ENCODE results near the gene C2orf76. TPM values are rescaled to one million over a fixed set of nuclear protein-coding genes. Genes with fewer than 3 reads are reported as not detected.

C2orf76 gene
- total and polyA plus RNA-seq, 2 of the 4 experiments (the other 2 are of a cell fraction): 10.6 to 12.6 TPM

- WGBS, 2 experiments (ENCODE audit: extremely low coverage in 2 of 2, insufficient read length in 1 of 2): no CpG with 5 or more reads among the region's 2 CpGs
- DNase-seq (no peak), ATAC-seq (ENCODE audit: low read depth) (no peak)
- H3K4me2 ChIP-seq (ENCODE audit: low read depth, low read length): no peak overlapping the region
- peak overlapping the region; percentile 19 for H3K23ac ChIP-seq (ENCODE audit: low read depth, low read length)
- H4K91ac ChIP-seq (ENCODE audit: insufficient read depth, low read depth, low read length): peak overlapping the region; percentile 64
- peak overlapping the region; percentile 3; the same call in 1 of the 2 replicates for H3K27ac ChIP-seq (ENCODE audit: insufficient read depth, low read length)
- H2BK20ac ChIP-seq (ENCODE audit: low read depth, low read length): peak overlapping the region; percentile 73; the same call in 1 of the 2 replicates
- TF ChIP-seq FOS (IDR thresholded peaks at IDR 0.05; ENCODE audit: low read depth, low read length) (no peak), POLR2A (IDR thresholded peaks at IDR 0.05; ENCODE audit: low read depth, low read length) (no peak), MXI1 (IDR thresholded peaks at IDR 0.05; ENCODE audit: borderline replicate concordance, low read depth, low read length) (no peak)
- H2BK5ac ChIP-seq (ENCODE audit: low read depth, low read length, poor library complexity, severe bottlenecking): peak overlapping the region; percentile 68
- dilution Hi-C loops (cut with HindIII; ENCODE audit: low sequenced_read_pairs, unreplicated experiment) (no loop called here), in situ Hi-C loops (cut with MboI; ENCODE audit: low sequenced_read_pairs) (loop anchor here (25.0 kb wide), 1 partner anchor 94 kb away; the partner anchor contains the start of gene C1QL2), intact Hi-C loops (cut with micrococcal nuclease) (loop anchor here (2.0 kb wide), 1 partner anchor 32 kb away; no protein-coding TSS in a partner anchor)
- H3K4me1 ChIP-seq (ENCODE audit: control insufficient read depth, insufficient read depth, low read length): peaks cover 31% of the 10 kb centered on the region
- H2BK15ac ChIP-seq (ENCODE audit: low read depth, low read length): peak overlapping the region; percentile 6; the same call in 1 of the 3 replicates
- no peaks in the 10 kb centered on the region for H3K27me3 ChIP-seq (ENCODE audit: control insufficient read depth, insufficient read depth, low read length)
- peaks cover 8% of the 10 kb centered on the region; the same call in 1 of the 2 replicates for H4K20me1 ChIP-seq (ENCODE audit: insufficient read depth, low read length)
- H3K4ac ChIP-seq (ENCODE audit: low read depth, low read length): peak overlapping the region; percentile 67
- POLR2A ChIA-PET (ENCODE audit: unreplicated experiment): no interaction called here
- H3K9me1 ChIP-seq (ENCODE audit: insufficient read depth, low read length): peaks cover 42% of the 10 kb centered on the region
- peaks cover 0 to 24% of the 10 kb centered on the region in 2 experiments; a peak in 2 of 4 replicates for H3K79me1 ChIP-seq (ENCODE audit: low read depth in 1 of 2, low read length in 2 of 2)
- H3K14ac ChIP-seq (replicated peaks; ENCODE audit: low read depth, low read length): peak overlapping the region; percentile 10
- no TSS peak for BruUV-seq (replicated peaks)
- peak overlapping the region; percentile 80 for H2BK120ac ChIP-seq (ENCODE audit: low read depth, low read length)
- peak overlapping the region; percentile 64 for H2AFZ ChIP-seq (replicated peaks; ENCODE audit: low read length, poor library complexity)
- peak overlapping the region; percentile 0 to 50; a peak in 2 of 4 replicates for H4K8ac ChIP-seq (ENCODE audit: low read depth in 2 of 2, low read length in 2 of 2)
- no peaks in the 10 kb centered on the region for H3K9me3 ChIP-seq (ENCODE audit: control insufficient read depth, insufficient read depth, low read length)
- H2AK9ac ChIP-seq (replicated peaks; ENCODE audit: low read depth, low read length, poor library complexity): peak overlapping the region; percentile 82
- CTCF ChIA-PET: no interaction called here
- peak overlapping the region; percentile 87 for H2AK5ac ChIP-seq (ENCODE audit: low read depth, low read length)
- no peak overlapping the region for H3K4me3 ChIP-seq (ENCODE audit: insufficient read depth, low read depth, low read length)
- peak overlapping the region; percentile 59; the same call in 1 of the 2 replicates for H3K56ac ChIP-seq (ENCODE audit: extremely low read depth, insufficient read depth, low read length)
- H3K36me3 ChIP-seq (ENCODE audit: control insufficient read depth, insufficient read depth, low read length): no peaks in the 10 kb centered on the region
- no peak overlapping the region for H4K5ac ChIP-seq (ENCODE audit: low read depth, low read length)
- H3K18ac ChIP-seq (ENCODE audit: low read depth, low read length): peak overlapping the region; percentile 26; the same call in 1 of the 2 replicates
- peak overlapping the region; percentile 3; the same call in 1 of the 2 replicates for H3K9ac ChIP-seq (ENCODE audit: low read depth, low read length)
These were observed 110.1 kb downstream of the C2orf76 start for GRCh38 chr2:119256582-119256921.
